GM19328 (cell line): ENCODE measurements around the gene DNAH11.
"Not testable (repeated sequence)": the region's sequence is repeated elsewhere in the genome, so short reads cannot be mapped to it uniquely, and the experiment has no call there.

Source experiments
- ATAC-seq: cut with Tn5 transposase; IDR thresholded peaks from one replicate; pipeline ENCODE4 v1.9.1; 2021; ENCODE audit warnings: mild to moderate bottlenecking, moderate library complexity; ENCODE audit not compliant: unreplicated experiment

Gene DNAH11

GRCh38 chr7:21542891-21543527 is at the start of gene DNAH11:
Gene DNAH11 (plus strand): TSS chr7:21543039. CDS start chr7:21543246, 207 bp downstream.
- ATAC-seq, result peak; percentile 73

DNA sequence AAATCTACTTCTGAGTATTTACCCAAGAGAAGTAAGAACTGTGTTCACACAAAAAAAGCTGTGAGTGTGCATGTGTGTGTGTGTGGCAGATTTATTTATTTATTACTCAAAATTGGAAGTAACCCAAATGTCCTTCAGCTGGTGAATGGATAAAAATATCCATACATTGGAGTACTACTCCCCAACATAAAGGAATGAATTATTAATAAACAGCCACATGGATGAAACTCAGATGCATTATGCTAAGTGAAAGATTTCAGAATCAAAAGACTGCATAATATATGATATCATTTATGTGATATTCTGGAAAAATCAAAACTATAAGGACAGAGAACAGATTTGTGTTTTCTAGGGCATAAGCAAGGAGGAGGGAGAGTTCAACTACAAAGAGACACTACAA is 47.1 kb upstream of the DNAH11 start:
- no peak for ATAC-seq

DNA sequence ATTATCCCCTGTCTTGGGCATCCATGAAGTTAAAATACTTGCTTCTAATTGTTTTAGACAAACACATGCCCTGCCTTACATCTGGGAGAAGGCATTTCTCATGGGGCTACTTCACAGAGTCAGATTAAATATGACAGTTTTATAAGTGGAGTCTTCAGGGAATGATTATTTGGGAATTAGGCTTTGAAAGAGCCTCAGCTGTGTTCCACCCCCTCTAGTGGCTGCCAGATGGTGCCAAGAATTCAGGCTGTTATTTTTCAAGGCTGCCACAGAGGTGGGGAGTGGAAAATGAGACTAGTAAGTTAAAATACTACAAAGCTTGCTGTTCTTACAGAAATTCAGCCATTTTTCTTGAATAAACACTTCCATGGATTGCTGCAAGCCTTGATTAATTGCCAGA is 45.8 kb upstream of the DNAH11 start:
- ATAC-seq, result no peak

DNA sequence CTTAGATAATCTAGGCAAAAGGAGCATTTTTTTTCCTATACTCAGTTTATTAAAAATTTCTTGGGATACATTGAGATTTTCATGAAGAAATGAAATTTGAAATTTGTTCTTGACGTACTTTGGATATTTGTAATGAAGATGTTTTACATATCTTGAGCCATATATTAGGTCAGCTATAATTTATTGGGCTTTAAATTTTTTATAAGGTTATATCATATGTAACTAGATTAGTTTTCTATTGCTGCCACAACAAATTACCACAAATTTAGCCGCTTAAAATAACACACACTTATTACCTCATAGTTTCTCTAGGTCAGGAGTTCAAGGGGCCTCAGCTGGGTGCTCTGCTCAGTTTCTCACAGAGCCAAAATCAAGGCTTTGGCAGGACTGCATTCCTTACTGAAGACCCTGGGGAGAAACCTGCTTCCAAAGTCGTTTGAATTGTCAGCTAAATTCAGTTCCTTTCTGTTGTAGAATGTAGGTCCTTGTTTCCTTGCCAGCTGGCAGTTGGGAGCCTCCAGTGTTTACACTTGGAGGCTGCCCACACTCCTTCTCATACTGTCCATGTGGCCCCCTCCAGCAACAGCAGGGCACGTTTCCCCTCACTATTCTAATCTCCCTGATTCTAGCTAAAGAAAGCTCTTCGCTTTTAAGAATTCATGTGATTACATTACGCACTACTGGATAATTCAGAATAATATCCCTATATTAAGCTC is 42.6 kb upstream of the DNAH11 start:
- no peak for ATAC-seq

- ATAC-seq, result no peak
Measured at GRCh38 chr7:21504021-21504420, 38.8 kb upstream of the DNAH11 start.

DNA sequence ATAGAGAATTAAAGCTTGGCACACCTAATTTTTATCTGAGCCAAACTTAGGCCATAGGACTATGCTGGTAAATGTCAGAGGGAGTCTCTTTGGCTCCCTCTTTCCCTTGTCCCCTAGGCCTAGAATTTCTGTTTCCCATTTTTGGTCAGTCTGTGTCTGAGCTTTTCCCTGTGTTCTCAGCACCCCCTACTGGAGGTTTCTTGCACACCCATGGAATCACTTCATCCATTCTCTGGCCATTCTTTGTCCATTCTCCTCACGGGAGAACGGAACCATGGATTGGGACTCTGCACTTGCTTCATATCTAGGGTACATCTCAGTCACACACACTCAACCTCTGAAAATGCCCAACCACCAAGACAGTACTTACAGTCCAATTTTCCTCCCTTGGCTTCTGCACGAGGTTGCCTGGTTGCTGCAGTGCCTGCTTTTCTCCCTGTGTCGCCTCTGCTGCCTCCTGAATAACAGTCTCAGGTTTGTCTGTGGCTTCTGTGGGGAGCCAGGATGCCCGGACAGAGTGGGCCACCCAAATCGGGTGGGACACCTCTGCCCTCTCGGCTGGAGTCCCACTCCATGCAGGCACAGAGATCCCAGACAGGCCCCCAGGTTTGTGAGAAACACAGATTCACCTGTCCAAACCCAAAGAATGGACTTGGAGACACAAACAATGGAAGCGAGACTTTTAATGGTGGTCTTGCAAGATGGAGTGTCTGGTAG is 35.1 kb upstream of the DNAH11 start:
- ATAC-seq, result no peak

DNA sequence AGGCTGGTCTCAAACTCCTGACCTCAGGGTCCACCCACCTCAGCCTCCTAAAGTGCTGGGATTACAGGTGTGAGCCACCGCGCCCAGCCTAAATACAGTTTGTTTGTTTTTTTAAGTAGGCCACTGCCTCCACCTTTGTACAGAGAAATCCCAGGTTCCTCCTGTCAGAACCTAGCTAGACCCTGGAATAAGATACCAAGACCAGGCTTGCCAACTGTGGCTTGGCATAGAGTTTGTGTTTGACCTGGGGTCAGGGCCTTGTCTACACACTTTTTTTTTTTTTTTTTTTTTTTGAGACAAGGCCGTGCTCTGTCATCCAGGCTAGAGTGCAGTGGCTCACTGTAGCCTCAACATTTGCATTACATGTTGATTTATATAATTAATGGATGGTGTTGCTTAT is 34.3 kb upstream of the DNAH11 start:
- ATAC-seq, result no peak

DNA sequence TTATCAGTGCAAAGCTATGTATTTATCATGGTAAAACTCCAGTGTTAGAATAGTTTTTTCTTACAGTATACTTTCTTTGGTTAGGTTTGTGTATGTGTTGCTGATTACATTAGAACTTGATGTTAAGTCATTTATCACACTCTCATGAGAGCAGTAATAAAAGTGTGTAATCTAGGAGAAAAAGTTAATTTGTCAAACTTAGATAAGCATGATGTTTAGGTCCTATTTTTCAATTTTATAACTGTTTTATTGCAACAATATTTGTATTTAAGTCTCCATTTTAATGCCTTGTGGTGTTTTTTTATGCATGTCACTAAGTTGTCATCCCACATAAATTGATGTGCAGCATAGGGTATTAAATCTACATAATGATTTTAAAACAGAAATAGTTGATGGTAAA is 28.8 kb upstream of the DNAH11 start:
- no peak for ATAC-seq

GRCh38 chr7:21524680-21525079 is 18.2 kb upstream of the DNAH11 start:
- no peak for ATAC-seq

DNA sequence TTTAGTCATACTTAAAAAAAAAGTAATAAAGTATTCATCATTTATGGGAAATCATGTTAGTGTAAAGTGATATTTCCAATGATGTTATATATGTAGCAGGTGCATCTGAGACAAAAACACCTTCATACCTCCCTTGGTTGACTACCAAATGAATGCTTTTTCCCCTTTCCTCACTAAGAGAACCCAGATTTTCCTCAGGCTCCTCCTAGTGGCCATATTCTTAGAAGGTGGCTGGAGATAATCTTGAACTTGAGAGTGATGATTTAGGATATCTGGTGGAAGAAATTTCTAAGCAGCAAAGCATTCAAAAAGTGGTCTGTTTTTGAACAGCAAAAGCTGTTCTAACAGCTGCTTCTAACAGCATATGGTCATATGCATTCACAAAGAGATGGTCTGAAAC is 16.8 kb upstream of the DNAH11 start:
- no peak for ATAC-seq

GRCh38 chr7:21526448-21526847 is 16.4 kb upstream of the DNAH11 start:
- no peak for ATAC-seq

DNA sequence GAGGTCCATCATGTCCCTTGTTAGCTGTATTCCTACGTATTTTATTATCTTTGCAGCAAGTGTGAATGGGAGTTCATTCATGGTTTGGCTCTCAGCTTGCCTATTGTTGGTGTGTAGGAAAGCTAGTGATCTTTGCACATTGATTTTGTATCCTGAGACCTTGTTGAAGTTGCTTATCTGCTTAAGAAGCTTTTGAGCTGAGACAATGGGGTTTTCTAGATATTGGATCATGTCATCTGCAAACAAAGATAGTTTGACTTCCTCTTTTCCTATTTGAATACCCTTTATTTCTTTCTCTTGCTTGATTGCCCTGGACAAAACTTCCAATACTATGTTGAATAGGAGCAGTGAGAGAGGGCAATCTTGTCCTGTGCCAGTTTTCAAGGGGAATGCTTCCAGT is 10.4 kb upstream of the DNAH11 start:
- ATAC-seq, result not testable (repeated sequence)

GRCh38 chr7:21533646-21534045 is 9.2 kb upstream of the DNAH11 start:
- not testable (repeated sequence) for ATAC-seq

DNA sequence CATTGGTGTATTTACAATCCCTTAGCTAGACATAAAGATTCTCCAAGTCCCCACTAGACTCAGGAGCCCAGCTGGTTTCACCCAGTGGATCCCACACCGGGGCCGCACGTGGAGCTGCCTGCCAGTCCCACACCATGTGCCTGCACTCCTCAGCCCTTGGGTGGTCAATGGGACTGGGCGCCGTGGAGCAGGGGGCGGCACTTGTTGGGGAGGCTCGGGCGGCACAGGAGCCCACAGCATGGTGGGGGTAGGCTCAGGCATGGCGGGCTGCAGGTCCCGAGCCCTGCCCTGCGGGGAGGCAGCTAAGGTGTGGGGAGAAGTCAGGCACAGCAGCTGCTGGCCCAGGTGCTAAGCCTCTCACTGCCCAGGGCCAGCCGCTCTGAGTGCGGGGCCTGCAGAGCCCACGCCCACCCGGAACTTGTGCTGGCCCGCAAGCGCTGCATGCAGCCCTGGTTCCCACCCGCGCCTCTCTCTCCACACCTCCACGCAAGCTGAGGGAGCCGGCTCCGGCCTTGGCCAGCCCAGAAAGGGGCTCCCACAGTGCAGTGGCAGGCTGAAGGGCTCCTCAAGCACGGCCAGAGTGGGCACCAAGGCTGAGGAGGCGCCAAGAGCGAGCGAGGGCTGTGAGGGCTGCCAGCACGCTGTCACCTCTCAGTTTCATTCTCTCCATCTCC is 6.3 kb upstream of the DNAH11 start:
- ATAC-seq, result not testable (repeated sequence)

DNA sequence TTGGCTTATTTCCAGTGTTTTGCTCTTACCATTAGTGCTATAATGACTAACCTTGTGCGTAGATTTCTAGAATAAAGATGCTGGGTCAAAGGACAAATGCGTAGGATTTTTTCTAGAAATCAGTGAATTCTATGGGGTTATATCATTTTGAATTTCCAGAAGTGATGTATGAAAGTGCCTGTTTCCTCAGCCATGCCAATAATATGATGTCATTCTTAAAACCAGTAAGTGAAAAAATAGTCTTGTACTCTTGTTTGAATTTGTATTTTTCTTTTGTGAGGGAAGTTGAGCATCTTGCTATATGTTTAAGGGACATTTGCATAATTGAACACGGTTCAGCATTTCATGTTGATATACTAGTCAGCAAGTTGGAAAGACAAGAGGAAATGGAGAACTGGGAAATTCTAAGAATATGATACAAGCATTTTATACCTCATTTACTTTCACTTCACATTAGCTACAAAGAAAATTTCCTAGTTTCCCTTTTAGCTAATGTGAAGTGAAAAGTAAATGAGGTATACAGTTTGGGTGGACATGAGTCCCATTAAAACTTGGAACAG is 3.8 kb upstream of the DNAH11 start:
- no peak for ATAC-seq

GRCh38 chr7:21543528-21544302 is 876 bp downstream of the DNAH11 start:
- ATAC-seq, result no peak

- ATAC-seq, result no peak
Measured at GRCh38 chr7:21544303-21544656, 1.4 kb downstream of the DNAH11 start.

DNA sequence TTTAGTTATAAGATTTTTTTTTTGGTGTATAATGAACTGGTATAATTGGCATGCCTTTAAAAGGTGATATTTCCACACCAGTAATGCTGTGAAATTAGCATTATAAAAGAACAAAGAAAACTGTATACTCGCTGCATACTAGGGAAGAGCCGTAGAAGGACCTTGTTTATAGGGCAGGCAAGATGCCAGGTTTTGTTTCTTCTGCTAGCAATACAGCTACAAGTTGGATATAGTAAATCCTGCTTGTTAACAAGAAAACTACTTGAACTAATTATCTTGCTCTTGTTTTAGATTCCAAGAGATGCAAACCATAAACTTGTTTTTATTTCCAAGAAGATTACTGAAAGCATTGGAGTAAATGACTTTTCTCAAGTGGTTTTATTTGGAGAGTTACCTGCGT is 1.9 kb downstream of the DNAH11 start:
- no peak for ATAC-seq

- ATAC-seq, result no peak
Measured at GRCh38 chr7:21547501-21547900, 4.7 kb downstream of the DNAH11 start.

DNA sequence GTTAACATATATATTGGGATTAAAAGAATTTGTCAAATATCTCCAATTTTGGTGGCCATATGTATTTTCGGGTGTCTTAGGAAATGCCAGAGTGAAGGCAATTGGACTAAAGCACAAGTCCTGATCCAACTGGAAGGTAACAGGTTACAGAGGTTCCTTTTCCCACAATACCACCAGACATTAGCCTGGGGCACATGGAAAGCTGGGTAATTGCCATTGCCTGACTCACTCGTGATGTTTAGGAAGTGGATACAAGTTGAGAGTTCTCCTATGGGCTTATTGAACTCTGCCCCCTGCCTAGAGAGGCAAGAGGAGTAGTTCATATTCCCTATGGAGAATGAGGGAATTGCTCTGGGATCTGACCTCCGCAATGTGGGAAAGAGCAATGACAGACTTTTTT is 5.7 kb downstream of the DNAH11 start:
- ATAC-seq, result no peak

DNA sequence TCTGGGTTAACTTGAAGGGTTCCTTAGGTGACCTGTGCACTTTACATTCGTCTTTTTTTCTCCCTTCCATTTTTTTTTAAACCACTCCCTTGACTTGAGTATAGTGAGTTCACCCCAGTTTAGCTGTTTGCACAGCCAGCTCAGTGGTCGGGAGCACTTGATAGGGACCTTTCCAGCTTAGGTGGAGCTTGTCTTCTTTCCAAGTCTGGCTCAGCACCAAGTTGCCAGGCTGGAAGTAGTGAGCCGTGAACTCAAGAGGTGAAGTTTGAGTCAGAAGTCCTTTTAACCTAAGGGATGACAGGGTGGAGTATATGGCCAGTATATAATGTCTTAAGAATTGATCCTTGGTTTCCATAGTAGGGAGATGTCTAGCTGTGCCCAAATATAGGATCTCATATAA is 7.2 kb downstream of the DNAH11 start:
- no peak for ATAC-seq
